HL-60 (cell line): ENCODE data around the gene PADI6.

Source experiments
- GABPA ChIP-seq: IDR thresholded peaks from 2 replicates; pipeline ENCODE4 v1.6.1; 2012; ENCODE audit warnings: low read depth
- TF ChIP-seq, protein P1 (sequence below): IDR thresholded peaks from one replicate; pipeline ENCODE4 v1.5.1; 2011; ENCODE audit warnings: low read length, control low read depth, inconsistent platforms; ENCODE audit not compliant: insufficient read depth
- TF ChIP-seq, protein P2 (sequence below): IDR thresholded peaks from 2 replicates; pipeline ENCODE4 v1.6.1; 2012; ENCODE audit warnings: low read depth; ENCODE audit not compliant: insufficient replicate concordance

DNA sequence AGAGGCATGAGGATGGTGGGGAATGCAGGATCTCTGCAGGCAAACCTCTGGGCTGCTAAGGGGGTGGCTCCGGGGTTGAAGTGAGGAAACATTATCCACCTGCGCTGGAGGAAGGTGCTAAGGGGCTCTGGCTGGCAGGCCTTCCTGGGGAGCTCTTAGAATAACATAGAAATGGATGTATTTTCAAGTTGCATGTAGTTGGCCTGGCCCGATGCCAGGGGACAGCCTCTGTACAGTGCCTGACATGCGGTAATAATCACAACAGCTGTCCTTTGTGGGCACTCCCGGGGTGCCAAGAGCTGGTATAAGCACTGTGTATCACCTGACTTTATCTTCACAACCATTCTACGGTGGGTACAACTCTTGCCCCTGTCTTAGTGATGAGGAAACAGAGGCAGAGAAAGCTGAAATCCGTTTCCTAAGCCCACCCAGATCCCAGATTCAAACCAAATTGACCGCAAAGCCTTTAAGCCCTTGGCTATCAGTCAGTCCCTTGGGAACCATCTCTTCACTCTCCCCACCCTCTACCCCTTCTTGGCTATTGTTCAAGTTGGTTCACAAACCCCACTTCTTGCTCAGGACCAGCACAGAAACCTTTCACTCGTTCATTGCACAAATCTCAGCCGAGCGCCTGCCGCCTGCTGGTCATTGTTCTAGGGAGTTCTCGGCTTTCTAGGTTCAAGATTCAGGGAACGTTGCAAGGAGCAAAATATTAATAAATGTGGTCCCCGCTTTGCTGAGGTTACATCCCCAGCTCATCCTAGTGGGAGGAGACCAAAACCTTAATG lies 33.1 kb upstream of the PADI6 start:
- no peak for TF ChIP-seq GABPA
- TF ChIP-seq, protein P1, sequence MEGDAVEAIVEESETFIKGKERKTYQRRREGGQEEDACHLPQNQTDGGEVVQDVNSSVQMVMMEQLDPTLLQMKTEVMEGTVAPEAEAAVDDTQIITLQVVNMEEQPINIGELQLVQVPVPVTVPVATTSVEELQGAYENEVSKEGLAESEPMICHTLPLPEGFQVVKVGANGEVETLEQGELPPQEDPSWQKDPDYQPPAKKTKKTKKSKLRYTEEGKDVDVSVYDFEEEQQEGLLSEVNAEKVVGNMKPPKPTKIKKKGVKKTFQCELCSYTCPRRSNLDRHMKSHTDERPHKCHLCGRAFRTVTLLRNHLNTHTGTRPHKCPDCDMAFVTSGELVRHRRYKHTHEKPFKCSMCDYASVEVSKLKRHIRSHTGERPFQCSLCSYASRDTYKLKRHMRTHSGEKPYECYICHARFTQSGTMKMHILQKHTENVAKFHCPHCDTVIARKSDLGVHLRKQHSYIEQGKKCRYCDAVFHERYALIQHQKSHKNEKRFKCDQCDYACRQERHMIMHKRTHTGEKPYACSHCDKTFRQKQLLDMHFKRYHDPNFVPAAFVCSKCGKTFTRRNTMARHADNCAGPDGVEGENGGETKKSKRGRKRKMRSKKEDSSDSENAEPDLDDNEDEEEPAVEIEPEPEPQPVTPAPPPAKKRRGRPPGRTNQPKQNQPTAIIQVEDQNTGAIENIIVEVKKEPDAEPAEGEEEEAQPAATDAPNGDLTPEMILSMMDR, result no peak
- TF ChIP-seq, protein P2, sequence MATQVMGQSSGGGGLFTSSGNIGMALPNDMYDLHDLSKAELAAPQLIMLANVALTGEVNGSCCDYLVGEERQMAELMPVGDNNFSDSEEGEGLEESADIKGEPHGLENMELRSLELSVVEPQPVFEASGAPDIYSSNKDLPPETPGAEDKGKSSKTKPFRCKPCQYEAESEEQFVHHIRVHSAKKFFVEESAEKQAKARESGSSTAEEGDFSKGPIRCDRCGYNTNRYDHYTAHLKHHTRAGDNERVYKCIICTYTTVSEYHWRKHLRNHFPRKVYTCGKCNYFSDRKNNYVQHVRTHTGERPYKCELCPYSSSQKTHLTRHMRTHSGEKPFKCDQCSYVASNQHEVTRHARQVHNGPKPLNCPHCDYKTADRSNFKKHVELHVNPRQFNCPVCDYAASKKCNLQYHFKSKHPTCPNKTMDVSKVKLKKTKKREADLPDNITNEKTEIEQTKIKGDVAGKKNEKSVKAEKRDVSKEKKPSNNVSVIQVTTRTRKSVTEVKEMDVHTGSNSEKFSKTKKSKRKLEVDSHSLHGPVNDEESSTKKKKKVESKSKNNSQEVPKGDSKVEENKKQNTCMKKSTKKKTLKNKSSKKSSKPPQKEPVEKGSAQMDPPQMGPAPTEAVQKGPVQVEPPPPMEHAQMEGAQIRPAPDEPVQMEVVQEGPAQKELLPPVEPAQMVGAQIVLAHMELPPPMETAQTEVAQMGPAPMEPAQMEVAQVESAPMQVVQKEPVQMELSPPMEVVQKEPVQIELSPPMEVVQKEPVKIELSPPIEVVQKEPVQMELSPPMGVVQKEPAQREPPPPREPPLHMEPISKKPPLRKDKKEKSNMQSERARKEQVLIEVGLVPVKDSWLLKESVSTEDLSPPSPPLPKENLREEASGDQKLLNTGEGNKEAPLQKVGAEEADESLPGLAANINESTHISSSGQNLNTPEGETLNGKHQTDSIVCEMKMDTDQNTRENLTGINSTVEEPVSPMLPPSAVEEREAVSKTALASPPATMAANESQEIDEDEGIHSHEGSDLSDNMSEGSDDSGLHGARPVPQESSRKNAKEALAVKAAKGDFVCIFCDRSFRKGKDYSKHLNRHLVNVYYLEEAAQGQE, result no peak
